ENCODE measurements around the gene USP8.
A peak's percentile ranks its signal among the peaks of the same experiment; 100 is the strongest.
"Not testable (repeated sequence)": the region's sequence is repeated elsewhere in the genome, so short reads cannot be mapped to it uniquely, and the experiment has no call there.

The USP8 gene

GRCh38 chr15:50390554-50391264, 33.5 kb upstream of the USP8 start:
- no peak overlapping the region for H3K4me3 ChIP-seq (ENCODE audit: low read depth, low read length)
- DNase-seq (ENCODE audit: low read depth): peak; percentile 58
- TF ChIP-seq MYC (IDR thresholded peaks at IDR 0.05; ENCODE audit: low read depth, low read length) (no peak), POLR2A (IDR thresholded peaks at IDR 0.05; ENCODE audit: extremely low read depth, insufficient read length) (no peak)
- TF ChIP-seq, protein P1, sequence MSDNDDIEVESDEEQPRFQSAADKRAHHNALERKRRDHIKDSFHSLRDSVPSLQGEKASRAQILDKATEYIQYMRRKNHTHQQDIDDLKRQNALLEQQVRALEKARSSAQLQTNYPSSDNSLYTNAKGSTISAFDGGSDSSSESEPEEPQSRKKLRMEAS (IDR thresholded peaks at IDR 0.05; ENCODE audit: low read depth, low read length): no peak

GRCh38 chr15:50391561-50391960, 32.6 kb upstream of the USP8 start:
- H3K4me3 ChIP-seq (ENCODE audit: low read depth, low read length); DNase-seq (ENCODE audit: low read depth): not testable (repeated sequence)

DNA sequence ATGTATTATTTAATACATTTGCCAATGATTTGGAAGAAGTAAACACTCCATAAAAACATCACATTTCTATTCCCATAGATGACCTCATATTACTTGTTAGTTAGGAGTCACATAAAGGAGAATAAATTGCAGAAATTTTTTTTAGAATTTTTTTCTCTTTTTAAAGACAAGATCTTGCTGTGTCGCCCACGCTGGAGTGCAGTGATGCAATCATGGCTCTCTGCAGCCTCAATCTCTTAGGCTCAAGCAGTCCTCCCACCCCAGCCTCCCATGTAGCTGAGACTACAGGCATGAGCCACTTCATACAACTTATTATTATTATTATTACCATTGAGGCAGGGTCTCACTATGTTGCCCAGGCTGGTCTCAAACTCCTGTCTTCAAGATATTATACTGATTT, 12.3 kb upstream of the USP8 start:
- no peak for TF ChIP-seq POLR2A (IDR thresholded peaks at IDR 0.05; ENCODE audit: extremely low read depth, insufficient read length)
- no peak for TF ChIP-seq MYC (IDR thresholded peaks at IDR 0.05; ENCODE audit: low read depth, low read length)
- TF ChIP-seq CTCF (IDR thresholded peaks at IDR 0.05; ENCODE audit: low read depth, low read length): no peak
- TF ChIP-seq, protein P1 (IDR thresholded peaks at IDR 0.05; ENCODE audit: low read depth, low read length): no peak
- no peak for DNase-seq (ENCODE audit: low read depth)
- no peak overlapping the region for H3K4me3 ChIP-seq (ENCODE audit: low read depth, low read length)

DNA sequence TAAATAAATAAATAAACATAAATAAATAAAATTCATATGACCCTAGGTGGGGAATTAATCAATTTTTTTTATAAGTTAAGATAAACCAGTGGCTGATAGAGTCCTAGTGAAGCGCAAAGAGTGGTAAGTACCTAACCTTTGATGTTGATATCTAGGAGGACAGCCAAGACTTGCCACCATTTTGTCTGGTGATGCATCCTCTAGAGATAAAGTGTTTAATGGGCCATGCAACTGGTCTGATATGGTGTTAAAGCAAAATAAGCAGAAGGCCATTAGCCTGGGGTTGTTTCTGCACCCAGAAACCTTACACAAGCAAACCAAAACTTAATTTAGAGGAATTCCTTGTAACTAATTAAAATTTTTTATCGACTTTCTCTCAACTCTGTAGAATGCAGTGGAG, 9.6 kb upstream of the USP8 start:
- TF ChIP-seq POLR2A (IDR thresholded peaks at IDR 0.05; ENCODE audit: extremely low read depth, insufficient read length) (no peak), MYC (IDR thresholded peaks at IDR 0.05; ENCODE audit: low read depth, low read length) (no peak), CTCF (IDR thresholded peaks at IDR 0.05; ENCODE audit: low read depth, low read length) (no peak)
- TF ChIP-seq, protein P1 (IDR thresholded peaks at IDR 0.05; ENCODE audit: low read depth, low read length): no peak
- H3K4me3 ChIP-seq (ENCODE audit: low read depth, low read length): no peak overlapping the region
- DNase-seq (ENCODE audit: low read depth): no peak

DNA sequence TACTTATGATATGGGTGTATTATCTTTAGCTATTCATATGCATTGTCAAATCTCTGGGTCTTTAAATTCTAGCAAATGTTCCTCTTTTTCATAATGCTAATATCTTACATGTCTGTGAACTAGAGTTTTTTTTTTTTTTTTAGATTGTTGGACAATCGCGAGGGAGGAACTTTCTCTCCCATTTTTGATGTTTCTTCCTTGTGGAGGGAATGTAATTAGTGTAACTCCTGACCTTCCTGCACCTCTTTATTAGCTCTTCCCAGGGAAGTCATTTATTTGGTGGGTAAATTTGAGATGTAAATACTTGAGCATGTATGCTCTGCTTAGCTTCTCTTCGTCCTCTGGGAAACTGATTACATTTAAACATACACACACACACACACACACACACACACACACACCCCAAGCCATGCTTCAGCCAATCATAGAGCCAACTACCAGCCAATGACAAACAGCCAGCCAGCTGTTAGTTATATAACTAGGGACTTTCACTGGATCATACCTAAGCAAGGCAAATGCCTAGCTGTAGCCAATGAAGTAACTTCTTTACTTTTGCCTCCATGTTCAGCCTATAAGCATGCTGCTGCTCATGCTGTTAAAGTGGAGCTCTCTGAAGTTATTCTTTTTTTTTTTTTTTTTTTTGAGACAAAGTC, 8.3 kb upstream of the USP8 start:
- H3K4me3 ChIP-seq (ENCODE audit: low read depth, low read length): no peak overlapping the region
- TF ChIP-seq, protein P1 (IDR thresholded peaks at IDR 0.05; ENCODE audit: low read depth, low read length): no peak
- TF ChIP-seq MYC (IDR thresholded peaks at IDR 0.05; ENCODE audit: low read depth, low read length) (no peak), CTCF (IDR thresholded peaks at IDR 0.05; ENCODE audit: low read depth, low read length) (no peak), POLR2A (IDR thresholded peaks at IDR 0.05; ENCODE audit: extremely low read depth, insufficient read length) (no peak)
- DNase-seq (ENCODE audit: low read depth): no peak

DNA sequence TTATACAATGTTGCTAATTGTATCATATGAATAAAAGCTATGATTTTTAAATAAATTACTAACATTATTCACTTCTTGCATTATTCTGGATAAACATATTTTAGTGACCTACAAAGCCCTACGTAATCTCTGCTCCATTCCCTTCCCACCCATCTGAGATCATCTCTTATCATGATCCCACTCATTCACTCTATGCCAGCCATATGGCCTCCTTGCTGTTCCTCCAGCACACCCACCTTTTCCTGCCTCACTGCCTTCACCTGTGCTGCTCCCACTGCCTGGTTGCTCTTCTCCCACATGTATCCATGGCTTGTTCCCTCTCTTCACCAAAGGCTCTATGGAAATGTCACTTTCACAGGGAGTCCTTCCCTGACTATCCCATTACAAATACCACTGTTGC, 7.3 kb upstream of the USP8 start:
- TF ChIP-seq MYC (IDR thresholded peaks at IDR 0.05; ENCODE audit: low read depth, low read length): no peak
- no peak for TF ChIP-seq CTCF (IDR thresholded peaks at IDR 0.05; ENCODE audit: low read depth, low read length)
- no peak for TF ChIP-seq POLR2A (IDR thresholded peaks at IDR 0.05; ENCODE audit: extremely low read depth, insufficient read length)
- TF ChIP-seq, protein P1 (IDR thresholded peaks at IDR 0.05; ENCODE audit: low read depth, low read length): no peak
- DNase-seq (ENCODE audit: low read depth): no peak
- H3K4me3 ChIP-seq (ENCODE audit: low read depth, low read length): no peak overlapping the region
